HL-60 (cell line): Measurements from ENCODE around the gene ADGRG6.

ENCODE experiments used
- CTCF ChIP-seq: IDR thresholded peaks from one replicate; pipeline ENCODE4 v1.5.1; 2011; ENCODE audit warnings: low read length, control low read depth, inconsistent platforms; ENCODE audit not compliant: insufficient read depth
- GABPA ChIP-seq: IDR thresholded peaks from 2 replicates; pipeline ENCODE4 v1.6.1; 2012; ENCODE audit warnings: low read depth
- POLR2AphosphoS5 ChIP-seq: IDR thresholded peaks from 2 replicates; pipeline ENCODE4 v1.6.1; 2012; ENCODE audit warnings: low read depth
- REST ChIP-seq: IDR thresholded peaks from 2 replicates; pipeline ENCODE4 v1.6.1; 2012; ENCODE audit warnings: low read depth; ENCODE audit not compliant: insufficient replicate concordance
- SPI1 ChIP-seq: IDR thresholded peaks from 2 replicates; pipeline ENCODE4 v1.6.1; 2012; ENCODE audit warnings: low read depth, mild to moderate bottlenecking, borderline replicate concordance

- no peak for TF ChIP-seq CTCF
- no peak for TF ChIP-seq GABPA
- no peak for TF ChIP-seq REST
- TF ChIP-seq POLR2AphosphoS5 = no peak
- no peak for TF ChIP-seq SPI1
Observed at GRCh38 chr6:142304241-142304640, 2.4 kb downstream of the ADGRG6 start.
